Measurements from ENCODE around the gene PARD3. TPM values are rescaled to one million over a fixed set of nuclear protein-coding genes. Genes with fewer than 3 reads are reported as not detected.

Gene PARD3
- total RNA-seq, 1 experiment from 2014 or later, result 57.4 TPM

DNA sequence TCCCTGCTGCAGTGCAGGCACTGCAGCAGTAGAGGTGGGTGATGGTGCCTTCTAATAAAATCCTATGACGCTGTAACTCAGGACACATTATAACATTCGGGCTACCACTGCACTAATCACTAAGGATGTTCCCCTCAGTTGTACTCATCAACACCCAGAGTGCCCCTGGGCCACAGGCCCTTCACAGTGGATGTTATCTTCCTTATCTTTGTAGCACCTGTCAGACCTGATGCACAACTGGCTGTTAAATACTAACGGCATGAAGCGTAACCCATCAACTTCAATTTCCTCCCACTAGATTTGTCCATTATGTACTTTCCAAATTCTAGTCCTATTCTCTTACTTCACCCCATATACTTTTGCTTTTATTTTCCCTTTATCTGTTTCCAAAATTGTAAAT is 66.3 kb downstream of the PARD3 start:
- H3K79me2 ChIP-seq (ENCODE audit: low read depth), result peaks cover 61% of the 10 kb centered on the region
- CTCF ChIA-PET, result no interaction called here
- no peak overlapping the region for H3K4me2 ChIP-seq
- POLR2A ChIA-PET (ENCODE audit: unreplicated experiment), result no interaction called here
- no peaks in the 10 kb centered on the region for H3F3A ChIP-seq (ENCODE audit: insufficient read depth, low read depth)
- intact Hi-C loops (cut with micrococcal nuclease; ENCODE audit: unreplicated experiment), result no loop called here
- H3K36me3 ChIP-seq (ENCODE audit: low read depth), result no peaks in the 10 kb centered on the region
- H3K9me3 ChIP-seq (ENCODE audit: insufficient read depth, low read depth), result no peaks in the 10 kb centered on the region
- no peaks in the 10 kb centered on the region for H3K27me3 ChIP-seq (ENCODE audit: insufficient read depth, low read depth)
- TF ChIP-seq, protein P1, sequence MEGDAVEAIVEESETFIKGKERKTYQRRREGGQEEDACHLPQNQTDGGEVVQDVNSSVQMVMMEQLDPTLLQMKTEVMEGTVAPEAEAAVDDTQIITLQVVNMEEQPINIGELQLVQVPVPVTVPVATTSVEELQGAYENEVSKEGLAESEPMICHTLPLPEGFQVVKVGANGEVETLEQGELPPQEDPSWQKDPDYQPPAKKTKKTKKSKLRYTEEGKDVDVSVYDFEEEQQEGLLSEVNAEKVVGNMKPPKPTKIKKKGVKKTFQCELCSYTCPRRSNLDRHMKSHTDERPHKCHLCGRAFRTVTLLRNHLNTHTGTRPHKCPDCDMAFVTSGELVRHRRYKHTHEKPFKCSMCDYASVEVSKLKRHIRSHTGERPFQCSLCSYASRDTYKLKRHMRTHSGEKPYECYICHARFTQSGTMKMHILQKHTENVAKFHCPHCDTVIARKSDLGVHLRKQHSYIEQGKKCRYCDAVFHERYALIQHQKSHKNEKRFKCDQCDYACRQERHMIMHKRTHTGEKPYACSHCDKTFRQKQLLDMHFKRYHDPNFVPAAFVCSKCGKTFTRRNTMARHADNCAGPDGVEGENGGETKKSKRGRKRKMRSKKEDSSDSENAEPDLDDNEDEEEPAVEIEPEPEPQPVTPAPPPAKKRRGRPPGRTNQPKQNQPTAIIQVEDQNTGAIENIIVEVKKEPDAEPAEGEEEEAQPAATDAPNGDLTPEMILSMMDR (conservative IDR thresholded peaks at IDR 0.05), result no peak
- TF ChIP-seq EZH2 (IDR thresholded peaks at IDR 0.05; ENCODE audit: low read depth), result no peak
- DNase-seq, result no peak
- no TSS peak for BruUV-seq (replicated peaks)
- no peak overlapping the region for H3K27ac ChIP-seq
- H4K20me1 ChIP-seq (ENCODE audit: insufficient read depth), result no peaks in the 10 kb centered on the region
- H2AFZ ChIP-seq, result no peak overlapping the region
- no peaks in the 10 kb centered on the region for H3K4me1 ChIP-seq (replicated peaks; ENCODE audit: insufficient read depth)
- no peaks in the 10 kb centered on the region for H3K9me2 ChIP-seq (ENCODE audit: insufficient read depth)
- no peak overlapping the region for H3K4me3 ChIP-seq

DNA sequence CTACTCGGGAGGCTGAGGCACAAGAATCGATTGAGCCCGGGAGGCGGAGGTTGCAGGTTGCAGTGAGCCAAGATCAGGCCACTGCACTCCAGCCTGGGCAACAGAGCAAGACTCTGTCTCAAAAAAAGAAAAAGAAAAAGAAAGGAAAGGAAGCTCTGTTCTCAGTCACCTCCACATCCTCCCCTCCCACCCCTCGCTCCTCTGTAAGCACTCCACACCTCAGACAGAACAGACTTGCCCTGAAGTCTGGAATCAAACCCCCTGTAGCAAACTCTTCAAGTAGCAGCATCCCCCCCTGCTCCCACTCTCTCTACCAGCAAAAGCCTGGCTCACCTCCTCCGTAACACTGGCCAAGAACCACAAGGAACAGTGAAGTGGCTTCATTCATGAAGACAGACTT is 66.7 kb downstream of the PARD3 start:
- no TSS peak for BruUV-seq (replicated peaks)
- Histone ChIP-seq H3K79me2 (ENCODE audit: low read depth) (peaks cover 58% of the 10 kb centered on the region), H3K4me3 (no peak overlapping the region), H3K27ac (no peak overlapping the region), H4K20me1 (ENCODE audit: insufficient read depth) (0 out of 2 replicates have a peak, but pooled peaks cover 1% of the 10 kb centered on the region), H3K9me2 (ENCODE audit: insufficient read depth) (no peaks in the 10 kb centered on the region), H3K4me2 (no peak overlapping the region), H3K4me1 (replicated peaks; ENCODE audit: insufficient read depth) (no peaks in the 10 kb centered on the region), H2AFZ (no peak overlapping the region), H3K27me3 (ENCODE audit: insufficient read depth, low read depth) (no peaks in the 10 kb centered on the region), H3K9me3 (ENCODE audit: insufficient read depth, low read depth) (no peaks in the 10 kb centered on the region), H3F3A (ENCODE audit: insufficient read depth, low read depth) (no peaks in the 10 kb centered on the region), H3K36me3 (ENCODE audit: low read depth) (no peaks in the 10 kb centered on the region)
- intact Hi-C loops (cut with micrococcal nuclease; ENCODE audit: unreplicated experiment), result no loop called here
- TF ChIP-seq, protein P1 (conservative IDR thresholded peaks at IDR 0.05), result no peak
- no peak for TF ChIP-seq EZH2 (IDR thresholded peaks at IDR 0.05; ENCODE audit: low read depth)
- ChIA-PET CTCF (interaction anchor here (0.5 kb wide), 1 partner anchor 12 kb away, joined by 3 read pairs; no protein-coding TSS in a partner anchor), POLR2A (ENCODE audit: unreplicated experiment) (no interaction called here)
- DNase-seq, result no peak

DNA sequence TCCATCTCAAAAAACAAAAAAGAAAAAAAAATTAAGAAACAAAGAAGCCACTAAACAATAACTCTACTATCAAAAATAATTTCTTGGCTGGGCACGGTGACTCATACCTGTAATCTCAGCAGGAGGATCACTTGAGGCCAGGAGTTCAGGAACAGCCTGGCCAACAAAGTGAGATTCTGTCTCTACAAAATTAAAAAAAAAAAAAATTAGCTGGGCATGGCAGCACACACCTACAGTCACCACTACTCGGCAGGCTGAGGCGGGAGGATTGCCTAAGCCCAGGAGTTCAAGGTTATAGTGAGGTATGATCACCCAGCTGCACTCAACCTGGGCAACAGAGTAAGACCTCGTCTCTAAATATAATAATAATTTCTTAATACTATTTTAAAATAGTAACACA is 69.0 kb downstream of the PARD3 start:
- Histone ChIP-seq H3K27ac (no peak overlapping the region), H3K4me1 (replicated peaks; ENCODE audit: insufficient read depth) (no peaks in the 10 kb centered on the region), H3K4me3 (no peak overlapping the region), H3K9me3 (ENCODE audit: insufficient read depth, low read depth) (no peaks in the 10 kb centered on the region), H3K4me2 (no peak overlapping the region), H4K20me1 (ENCODE audit: insufficient read depth) (0 out of 2 replicates have a peak, but pooled peaks cover 5% of the 10 kb centered on the region), H2AFZ (no peak overlapping the region), H3K36me3 (ENCODE audit: low read depth) (no peaks in the 10 kb centered on the region), H3K79me2 (ENCODE audit: low read depth) (peaks cover 54% of the 10 kb centered on the region), H3K9me2 (ENCODE audit: insufficient read depth) (no peaks in the 10 kb centered on the region), H3F3A (ENCODE audit: insufficient read depth, low read depth) (no peaks in the 10 kb centered on the region), H3K27me3 (ENCODE audit: insufficient read depth, low read depth) (no peaks in the 10 kb centered on the region)
- POLR2A ChIA-PET (ENCODE audit: unreplicated experiment), result interaction anchor here (0.6 to 0.8 kb wide), 2 partner anchors 32 to 1473 kb away, joined by 3 to 17 read pairs; no protein-coding TSS in a partner anchor
- no TSS peak for BruUV-seq (replicated peaks)
- CTCF ChIA-PET, result no interaction called here
- DNase-seq, result peak in 1 of 2 experiments; percentile 20
- intact Hi-C loops (cut with micrococcal nuclease; ENCODE audit: unreplicated experiment), result no loop called here
- TF ChIP-seq, protein P1 (conservative IDR thresholded peaks at IDR 0.05), result no peak
- no peak for TF ChIP-seq EZH2 (IDR thresholded peaks at IDR 0.05; ENCODE audit: low read depth)
